ENCODE measurements around the gene CBFA2T3.

CBFA2T3 gene

DNA sequence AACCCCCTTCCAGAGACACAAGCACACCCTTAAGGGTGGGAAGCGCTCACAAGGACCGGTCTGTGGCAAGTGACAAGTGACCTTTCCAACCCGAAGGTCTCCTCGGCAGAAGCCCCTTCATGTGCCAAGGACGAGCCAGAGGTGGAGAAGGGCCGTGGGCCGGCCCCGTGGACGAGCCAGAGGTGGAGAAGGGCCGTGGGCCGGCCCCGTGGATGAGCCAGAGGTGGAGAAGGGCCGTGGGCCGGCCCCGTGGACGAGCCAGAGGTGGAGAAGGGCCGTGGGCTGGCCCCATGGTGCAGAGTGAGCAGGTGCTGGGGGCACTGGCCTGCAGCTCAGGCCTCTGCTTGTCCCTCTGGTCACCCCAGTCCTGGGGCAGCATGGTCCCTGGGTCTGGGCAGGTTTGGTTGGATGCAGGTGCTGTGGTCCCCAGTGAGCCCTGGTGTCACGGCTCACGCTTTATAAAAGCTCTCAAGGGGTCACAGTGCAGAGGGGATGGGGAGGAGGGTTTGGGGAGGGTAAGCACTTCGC lies 45.6 kb downstream of the CBFA2T3 start:
- Histone ChIP-seq H3K9ac (ENCODE audit: insufficient read length, low read depth) (no peak overlapping the region), H3K36me3 (ENCODE audit: insufficient read depth, insufficient read length, low read length) (no peaks in the 10 kb centered on the region), H3K4me3 (ENCODE audit: insufficient read length, low read depth) (no peak overlapping the region), H3K9me3 (ENCODE audit: insufficient read depth, low read length) (0 out of 2 replicates have a peak, but pooled peaks cover 5% of the 10 kb centered on the region), H3K27me3 (ENCODE audit: insufficient read depth, insufficient read length) (no peaks in the 10 kb centered on the region), H3K4me1 (ENCODE audit: insufficient read depth, insufficient read length) (peaks cover 20% of the 10 kb centered on the region)
- TF ChIP-seq SUZ12 (IDR thresholded peaks at IDR 0.05; ENCODE audit: extremely low read depth, insufficient read depth, insufficient read length) (no peak), YY1 (IDR thresholded peaks at IDR 0.05; ENCODE audit: insufficient read depth, insufficient read length) (no peak), ZNF274 (IDR thresholded peaks at IDR 0.05; ENCODE audit: low read depth, low read length) (no peak)
- no peak for DNase-seq (ENCODE audit: low read depth, low spot score)

DNA sequence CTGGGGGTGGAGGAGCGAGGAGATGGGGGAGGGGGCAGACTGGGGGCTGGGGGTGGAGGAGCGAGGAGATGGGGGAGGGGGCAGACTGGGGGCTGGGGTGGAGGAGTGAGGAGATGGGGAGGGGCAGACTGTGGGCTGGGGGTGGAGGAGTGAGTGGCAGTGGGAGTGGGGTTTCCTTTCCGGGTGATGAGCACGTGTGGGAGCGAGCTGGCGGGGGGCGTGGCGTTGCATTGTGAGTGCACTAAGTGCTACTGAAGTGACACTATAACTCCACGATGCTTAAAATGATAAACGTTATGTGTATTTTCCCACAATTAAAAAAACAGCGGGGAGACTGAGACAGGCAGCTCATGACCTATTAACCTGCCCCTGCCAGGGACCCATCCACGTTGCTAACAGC lies 46.3 kb downstream of the CBFA2T3 start:
- Histone ChIP-seq H3K27me3 (ENCODE audit: insufficient read depth, insufficient read length) (peaks cover 4% of the 10 kb centered on the region), H3K36me3 (ENCODE audit: insufficient read depth, insufficient read length, low read length) (no peaks in the 10 kb centered on the region), H3K9ac (ENCODE audit: insufficient read length, low read depth) (no peak overlapping the region), H3K4me1 (ENCODE audit: insufficient read depth, insufficient read length) (peaks cover 23% of the 10 kb centered on the region), H3K9me3 (ENCODE audit: insufficient read depth, low read length) (0 out of 2 replicates have a peak, but pooled peaks cover 5% of the 10 kb centered on the region), H3K4me3 (ENCODE audit: insufficient read length, low read depth) (no peak overlapping the region)
- no peak for DNase-seq (ENCODE audit: low read depth, low spot score)
- TF ChIP-seq YY1 (IDR thresholded peaks at IDR 0.05; ENCODE audit: insufficient read depth, insufficient read length): no peak
- TF ChIP-seq ZNF274 (IDR thresholded peaks at IDR 0.05; ENCODE audit: low read depth, low read length): no peak
- TF ChIP-seq SUZ12 (IDR thresholded peaks at IDR 0.05; ENCODE audit: extremely low read depth, insufficient read depth, insufficient read length): no peak

DNA sequence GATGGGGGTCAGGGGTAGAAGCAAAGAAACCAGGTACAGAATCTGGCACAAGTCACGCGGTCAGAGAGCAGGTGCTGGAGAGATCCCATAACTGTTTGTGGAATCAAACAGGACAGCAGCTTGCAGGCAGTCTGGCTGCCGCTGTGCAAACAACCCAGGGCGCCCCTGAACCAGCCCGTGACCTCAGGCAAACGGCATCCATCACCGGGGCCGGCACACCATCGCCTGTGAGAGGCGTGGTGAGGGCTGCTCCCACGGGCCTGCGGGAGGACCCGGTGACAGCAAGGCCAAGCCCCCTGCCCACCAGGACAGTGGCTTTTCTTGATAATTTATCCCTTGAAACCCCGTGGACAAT lies 47.9 kb downstream of the CBFA2T3 start:
- H3K9ac ChIP-seq (ENCODE audit: insufficient read length, low read depth): no peak overlapping the region
- DNase-seq (ENCODE audit: low read depth, low spot score): no peak
- no peak overlapping the region for H3K4me3 ChIP-seq (ENCODE audit: insufficient read length, low read depth)
- H3K36me3 ChIP-seq (ENCODE audit: insufficient read depth, insufficient read length, low read length): no peaks in the 10 kb centered on the region
- peaks cover 5% of the 10 kb centered on the region for H3K27me3 ChIP-seq (ENCODE audit: insufficient read depth, insufficient read length)
- TF ChIP-seq ZNF274 (IDR thresholded peaks at IDR 0.05; ENCODE audit: low read depth, low read length) (no peak), YY1 (IDR thresholded peaks at IDR 0.05; ENCODE audit: insufficient read depth, insufficient read length) (no peak), SUZ12 (IDR thresholded peaks at IDR 0.05; ENCODE audit: extremely low read depth, insufficient read depth, insufficient read length) (no peak)
- H3K4me1 ChIP-seq (ENCODE audit: insufficient read depth, insufficient read length): peaks cover 31% of the 10 kb centered on the region
- H3K9me3 ChIP-seq (ENCODE audit: insufficient read depth, low read length): 0 out of 2 replicates have a peak, but pooled peaks cover 5% of the 10 kb centered on the region

DNA sequence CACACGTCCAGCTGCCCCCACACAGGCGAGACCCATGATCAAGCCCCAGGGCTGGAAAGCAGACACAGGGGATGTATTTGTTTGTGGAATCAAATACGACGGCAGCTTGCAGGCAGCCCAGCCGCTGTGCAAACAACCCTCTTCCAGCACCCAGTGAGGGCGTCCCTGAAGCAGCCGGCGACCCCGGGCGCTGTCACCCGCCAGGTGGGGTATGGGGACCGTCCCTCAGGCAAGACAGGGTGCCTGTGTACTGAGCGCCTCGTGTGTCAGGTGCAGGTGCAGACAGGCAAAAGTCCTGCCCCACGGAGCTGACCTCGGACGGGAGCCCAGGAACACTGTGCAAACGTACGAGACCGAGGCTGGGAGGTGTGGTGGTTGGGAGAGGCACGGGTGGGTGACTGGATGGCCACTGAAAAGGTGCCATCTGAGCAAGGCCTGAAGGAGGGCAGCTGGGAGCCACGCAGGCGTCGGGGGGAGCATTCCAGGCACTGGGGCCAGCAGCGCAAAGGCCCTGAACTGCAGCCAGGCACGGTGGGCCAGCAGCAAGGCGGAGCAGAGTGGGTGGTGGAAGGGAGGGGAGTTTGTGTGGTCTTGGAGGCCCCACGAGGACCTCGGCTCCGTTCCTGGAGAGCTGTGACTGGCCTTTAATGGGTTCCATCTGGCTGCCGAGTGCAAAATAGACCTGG lies 48.5 kb downstream of the CBFA2T3 start:
- Histone ChIP-seq H3K4me1 (ENCODE audit: insufficient read depth, insufficient read length) (peaks cover 34% of the 10 kb centered on the region), H3K9ac (ENCODE audit: insufficient read length, low read depth) (no peak overlapping the region), H3K9me3 (ENCODE audit: insufficient read depth, low read length) (0 out of 2 replicates have a peak, but pooled peaks cover 5% of the 10 kb centered on the region), H3K36me3 (ENCODE audit: insufficient read depth, insufficient read length, low read length) (no peaks in the 10 kb centered on the region), H3K27me3 (ENCODE audit: insufficient read depth, insufficient read length) (peaks cover 5% of the 10 kb centered on the region), H3K4me3 (ENCODE audit: insufficient read length, low read depth) (no peak overlapping the region)
- DNase-seq (ENCODE audit: low read depth, low spot score): no peak
- TF ChIP-seq ZNF274 (IDR thresholded peaks at IDR 0.05; ENCODE audit: low read depth, low read length) (no peak), SUZ12 (IDR thresholded peaks at IDR 0.05; ENCODE audit: extremely low read depth, insufficient read depth, insufficient read length) (no peak), YY1 (IDR thresholded peaks at IDR 0.05; ENCODE audit: insufficient read depth, insufficient read length) (no peak)

DNA sequence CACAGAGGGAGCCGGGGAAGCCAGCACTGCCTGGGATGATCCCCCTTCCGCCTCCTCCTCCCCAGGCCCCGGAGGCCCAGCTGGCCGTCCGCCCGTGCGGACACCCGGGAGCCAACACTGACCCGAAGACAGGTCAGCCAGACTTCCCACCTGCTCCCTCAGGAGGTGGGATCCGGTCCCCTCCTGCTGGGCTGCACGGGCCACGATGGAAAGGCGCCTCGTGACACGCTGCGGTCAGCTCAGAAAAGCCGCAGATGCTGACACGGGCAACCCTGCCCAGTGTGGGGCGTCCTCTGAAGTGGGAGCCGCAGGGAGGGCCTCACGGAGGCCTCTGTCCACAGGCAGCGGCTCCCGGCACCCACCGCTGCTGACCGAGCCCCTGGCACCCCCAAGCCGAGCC lies 49.3 kb downstream of the CBFA2T3 start:
- peaks cover 40% of the 10 kb centered on the region for H3K4me1 ChIP-seq (ENCODE audit: insufficient read depth, insufficient read length)

DNA sequence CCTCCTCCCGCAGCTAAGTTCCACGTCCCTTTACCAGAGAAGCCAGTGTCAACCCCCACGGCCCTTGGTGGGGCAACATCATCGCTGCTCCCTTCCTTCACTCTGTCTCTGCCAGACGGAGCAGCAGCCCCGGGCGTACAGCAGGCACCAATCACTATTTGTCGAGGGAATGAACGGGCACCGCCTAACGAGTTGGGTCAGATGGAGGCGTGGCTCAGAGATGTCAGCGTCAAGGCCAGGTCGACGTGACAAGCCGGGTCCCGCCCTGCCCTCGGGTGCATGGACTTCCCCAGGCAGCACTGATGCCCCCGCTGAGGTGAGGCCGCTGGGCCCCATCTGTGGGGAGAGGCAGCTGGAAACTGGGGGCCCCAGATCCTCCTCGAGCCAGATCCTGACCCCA lies 50.0 kb downstream of the CBFA2T3 start:
- no peak for TF ChIP-seq SUZ12 (IDR thresholded peaks at IDR 0.05; ENCODE audit: extremely low read depth, insufficient read depth, insufficient read length)
- no peak for TF ChIP-seq ZNF274 (IDR thresholded peaks at IDR 0.05; ENCODE audit: low read depth, low read length)
- no peak for TF ChIP-seq YY1 (IDR thresholded peaks at IDR 0.05; ENCODE audit: insufficient read depth, insufficient read length)
- H3K4me1 ChIP-seq (ENCODE audit: insufficient read depth, insufficient read length): peaks cover 43% of the 10 kb centered on the region
- 0 out of 2 replicates have a peak, but pooled peaks cover 5% of the 10 kb centered on the region for H3K9me3 ChIP-seq (ENCODE audit: insufficient read depth, low read length)
- no peak overlapping the region for H3K4me3 ChIP-seq (ENCODE audit: insufficient read length, low read depth)
- no peaks in the 10 kb centered on the region for H3K36me3 ChIP-seq (ENCODE audit: insufficient read depth, insufficient read length, low read length)
- peaks cover 5% of the 10 kb centered on the region for H3K27me3 ChIP-seq (ENCODE audit: insufficient read depth, insufficient read length)
- DNase-seq (ENCODE audit: low read depth, low spot score): no peak
- H3K9ac ChIP-seq (ENCODE audit: insufficient read length, low read depth): peak overlapping the region; percentile 8

More for the DNA sequence above, 49.3 kb downstream of the CBFA2T3 start:
- Histone ChIP-seq H3K4me3 (ENCODE audit: insufficient read length, low read depth) (no peak overlapping the region), H3K36me3 (ENCODE audit: insufficient read depth, insufficient read length, low read length) (no peaks in the 10 kb centered on the region), H3K9ac (ENCODE audit: insufficient read length, low read depth) (no peak overlapping the region), H3K27me3 (ENCODE audit: insufficient read depth, insufficient read length) (peaks cover 5% of the 10 kb centered on the region), H3K9me3 (ENCODE audit: insufficient read depth, low read length) (0 out of 2 replicates have a peak, but pooled peaks cover 5% of the 10 kb centered on the region)
- no peak for DNase-seq (ENCODE audit: low read depth, low spot score)
- TF ChIP-seq YY1 (IDR thresholded peaks at IDR 0.05; ENCODE audit: insufficient read depth, insufficient read length): no peak
- TF ChIP-seq ZNF274 (IDR thresholded peaks at IDR 0.05; ENCODE audit: low read depth, low read length): no peak
- TF ChIP-seq SUZ12 (IDR thresholded peaks at IDR 0.05; ENCODE audit: extremely low read depth, insufficient read depth, insufficient read length): no peak

DNA sequence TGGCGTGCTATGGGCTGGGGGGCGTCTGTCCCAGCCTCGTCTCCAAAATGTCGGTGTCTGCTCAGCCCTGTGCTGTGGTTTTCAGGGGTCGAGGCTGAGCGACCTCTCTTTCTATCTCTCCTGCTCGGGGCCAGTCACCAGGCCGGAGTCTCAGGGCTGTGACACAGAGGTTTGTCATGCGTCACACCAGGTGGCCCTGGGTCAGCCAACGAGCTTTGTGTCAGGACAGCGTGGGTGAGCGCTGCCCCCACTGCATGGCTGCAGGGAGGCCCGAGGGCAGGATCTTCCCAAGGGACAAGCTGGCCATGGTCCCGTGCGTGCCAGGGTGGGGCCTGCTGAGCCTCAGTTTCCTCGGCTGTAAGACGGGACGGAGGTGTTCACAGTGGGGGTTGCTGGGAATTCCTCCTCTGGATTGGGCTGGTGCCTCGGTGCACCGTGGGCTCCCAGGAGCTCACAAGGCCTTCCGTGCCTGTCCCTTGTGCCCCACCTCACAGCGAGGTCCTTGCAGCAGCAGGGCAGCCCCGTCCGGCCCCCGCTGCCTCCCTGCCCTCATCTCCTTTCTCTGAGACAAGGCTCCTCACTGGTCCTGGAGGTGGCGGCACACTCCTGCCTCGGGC lies 50.5 kb downstream of the CBFA2T3 start:
- Histone ChIP-seq H3K36me3 (ENCODE audit: insufficient read depth, insufficient read length, low read length) (no peaks in the 10 kb centered on the region), H3K4me1 (ENCODE audit: insufficient read depth, insufficient read length) (peaks cover 44% of the 10 kb centered on the region), H3K9ac (ENCODE audit: insufficient read length, low read depth) (peak overlapping the region; percentile 63), H3K4me3 (ENCODE audit: insufficient read length, low read depth) (no peak overlapping the region), H3K9me3 (ENCODE audit: insufficient read depth, low read length) (0 out of 2 replicates have a peak, but pooled peaks cover 5% of the 10 kb centered on the region), H3K27me3 (ENCODE audit: insufficient read depth, insufficient read length) (peaks cover 5% of the 10 kb centered on the region)
- no peak for DNase-seq (ENCODE audit: low read depth, low spot score)
- TF ChIP-seq ZNF274 (IDR thresholded peaks at IDR 0.05; ENCODE audit: low read depth, low read length): no peak
- no peak for TF ChIP-seq SUZ12 (IDR thresholded peaks at IDR 0.05; ENCODE audit: extremely low read depth, insufficient read depth, insufficient read length)
- TF ChIP-seq YY1 (IDR thresholded peaks at IDR 0.05; ENCODE audit: insufficient read depth, insufficient read length): no peak
